T-helper 2 cell (primary cell): Measurements from ENCODE around the gene FASLG.

Source experiments
- DNase-seq, 5 experiments: peaks; one replicate each; pipeline versions ENCODE4 v3.0.0 to v3.0.0-alpha.2; 2012 to 2022

The FASLG gene

DNA sequence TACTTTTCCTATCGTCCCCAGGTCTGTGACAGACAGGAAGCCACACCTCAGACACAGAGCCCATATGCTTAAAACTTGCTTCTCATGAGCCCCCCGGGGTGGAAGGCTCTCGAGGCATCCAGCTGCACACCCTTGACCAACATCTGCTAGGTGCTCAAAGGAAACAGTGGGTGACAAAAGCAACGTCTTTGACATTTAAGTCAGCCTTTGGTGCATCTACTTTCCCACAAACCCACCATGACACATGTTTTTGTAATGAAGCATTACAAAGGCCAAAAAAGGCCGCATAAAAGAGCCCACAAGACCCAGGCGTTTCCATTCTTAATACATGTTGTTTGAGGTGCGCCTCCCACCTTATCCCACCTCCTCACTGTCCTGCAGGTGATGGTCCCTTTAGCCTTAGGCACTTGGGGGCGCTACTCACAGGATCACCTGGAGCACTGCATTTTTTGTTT lies 11.8 kb upstream of the FASLG start:
- DNase-seq, result peak in 2 of 5 experiments; percentile 30 to 70

DNA sequence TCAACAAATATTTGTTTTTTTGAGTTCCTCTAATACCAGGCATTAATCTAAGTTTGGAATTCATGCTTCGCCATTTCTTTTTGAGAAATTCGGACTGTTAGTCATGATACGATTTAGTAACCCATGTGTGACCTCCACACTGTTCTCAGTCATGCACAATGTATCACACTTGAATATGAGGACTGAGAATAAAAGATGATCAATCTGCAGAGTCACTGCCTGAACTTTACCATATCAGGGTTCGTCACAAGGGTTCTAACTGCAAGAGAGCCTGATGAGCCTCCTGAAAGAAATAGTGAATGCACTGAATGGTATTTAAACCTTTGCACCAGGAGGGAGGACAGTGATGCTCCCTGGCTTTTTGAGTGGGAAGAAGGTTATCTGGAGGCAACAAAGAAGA lies 10.9 kb upstream of the FASLG start:
- DNase-seq, result no peak

DNA sequence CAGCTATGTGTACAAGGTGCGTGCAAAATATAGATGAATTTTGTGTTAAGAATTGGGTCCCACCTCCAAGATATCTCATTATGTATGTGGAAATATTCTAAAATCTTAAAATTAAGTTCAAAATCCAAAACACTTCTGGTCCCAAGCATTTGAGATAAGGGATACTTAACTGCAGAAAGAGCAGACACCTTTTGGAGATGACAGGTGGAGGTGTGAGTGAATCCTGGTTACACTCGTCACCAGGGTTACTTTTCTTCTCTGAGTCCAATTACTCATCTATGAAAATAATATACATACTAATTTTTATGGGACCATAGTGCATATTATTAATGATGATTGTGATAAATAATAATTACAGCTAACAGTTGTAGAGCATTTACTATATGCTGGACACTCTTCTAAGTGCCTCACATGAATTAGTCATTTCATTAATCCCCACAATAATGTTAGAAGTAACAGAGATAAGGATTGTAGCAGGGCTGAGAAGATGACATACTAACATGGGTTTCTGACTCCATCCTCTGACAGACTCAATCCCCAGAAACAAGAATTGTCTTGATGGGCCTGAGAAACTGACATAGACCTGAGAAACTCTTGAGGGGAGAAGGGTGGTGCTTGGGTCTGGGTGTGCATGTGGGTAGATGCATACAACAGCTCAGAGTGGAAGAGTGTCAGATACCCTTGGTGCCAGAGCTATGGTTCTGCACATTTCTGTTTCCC lies 8.3 kb upstream of the FASLG start:
- no peak for DNase-seq

DNA sequence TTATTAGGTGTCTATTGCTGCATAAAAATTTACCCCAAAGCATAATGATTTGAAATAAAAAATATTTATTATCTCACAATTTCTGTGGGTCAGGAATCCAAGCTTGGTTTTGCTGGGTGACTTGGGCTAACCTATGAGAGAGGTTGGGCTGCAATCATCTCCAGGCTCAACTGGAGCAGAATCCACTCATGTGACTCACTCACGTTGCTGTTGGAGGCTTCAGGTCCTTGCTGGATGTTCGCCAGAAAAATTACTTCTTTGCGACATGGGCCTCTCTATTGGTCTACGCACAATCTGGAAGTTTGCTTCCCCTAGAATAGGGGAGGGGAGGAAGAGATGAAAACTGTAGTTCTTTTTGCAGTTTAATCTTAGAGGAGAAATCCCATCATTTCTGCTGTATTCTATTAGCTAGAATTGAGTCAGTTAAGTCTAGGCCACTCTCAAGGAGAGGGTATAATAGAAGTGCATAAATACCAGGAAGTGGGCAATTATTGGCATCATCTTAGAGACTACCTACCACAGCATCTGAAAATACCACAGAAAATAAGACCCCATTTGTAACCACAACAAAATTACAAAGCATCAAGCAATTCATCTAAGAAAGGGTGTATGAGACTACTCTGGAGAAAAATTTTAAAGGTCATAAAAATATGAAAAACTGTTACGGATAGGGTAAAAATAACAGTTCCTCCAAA lies 5.7 kb upstream of the FASLG start:
- DNase-seq, result no peak

DNA sequence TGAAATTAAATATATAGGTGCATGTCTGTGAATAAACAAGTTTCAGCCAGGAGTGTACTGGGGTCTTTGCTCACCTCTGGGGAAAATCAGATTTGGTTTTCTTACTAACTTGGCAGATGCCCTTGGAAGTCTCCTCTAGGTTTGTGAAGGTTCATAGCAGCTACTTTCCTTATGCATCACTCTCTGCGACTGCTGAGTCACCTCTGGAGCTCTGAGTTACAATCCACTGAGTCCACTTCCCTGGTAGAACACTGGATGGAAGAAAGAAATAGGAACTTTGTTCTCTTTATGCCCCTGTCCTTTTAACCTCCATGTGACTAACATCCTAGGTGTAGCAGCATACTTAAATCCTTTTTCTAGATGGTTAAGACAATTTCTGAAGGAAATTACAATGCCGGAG lies 4.4 kb upstream of the FASLG start:
- peak in 1 of 5 experiments; percentile 37 for DNase-seq

DNA sequence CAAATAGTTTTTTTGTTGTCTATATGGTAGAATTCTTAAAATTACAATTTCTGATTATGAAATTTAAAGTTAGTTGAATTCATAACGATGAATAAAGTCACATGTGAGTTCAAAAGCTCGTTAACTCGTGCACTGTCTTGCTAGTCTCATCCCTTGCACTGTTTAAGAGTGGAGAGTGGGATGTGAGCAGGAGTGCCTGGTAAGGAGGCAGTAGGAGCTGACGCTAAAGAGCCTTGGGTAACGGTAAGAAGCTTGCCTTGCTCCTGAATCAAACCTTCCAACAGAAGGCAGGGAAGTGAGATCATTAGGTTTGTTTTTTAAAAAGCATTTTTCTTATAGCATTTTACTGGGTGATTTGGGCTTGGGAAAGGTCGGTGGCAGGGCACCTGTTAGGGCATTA lies 2.3 kb upstream of the FASLG start:
- no peak for DNase-seq

DNA sequence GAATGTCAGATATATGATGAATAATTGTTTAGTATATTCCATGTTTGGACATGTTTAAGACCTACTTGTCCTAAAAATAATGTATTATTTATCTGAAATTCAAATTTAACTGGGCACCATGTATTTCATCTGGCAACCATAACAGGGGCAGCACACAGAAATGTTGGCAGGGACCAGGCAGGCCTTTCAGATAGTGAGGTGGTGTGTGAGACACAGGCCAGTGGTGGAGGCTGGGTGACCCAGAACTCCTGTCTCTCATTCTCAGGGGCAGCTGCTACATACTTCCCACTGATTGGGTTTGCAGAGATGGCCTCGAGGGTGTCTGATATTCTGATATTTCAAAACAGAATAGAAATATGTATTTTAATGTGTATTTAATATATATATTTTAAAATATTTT lies 1.3 kb upstream of the FASLG start:
- no peak for DNase-seq

DNA sequence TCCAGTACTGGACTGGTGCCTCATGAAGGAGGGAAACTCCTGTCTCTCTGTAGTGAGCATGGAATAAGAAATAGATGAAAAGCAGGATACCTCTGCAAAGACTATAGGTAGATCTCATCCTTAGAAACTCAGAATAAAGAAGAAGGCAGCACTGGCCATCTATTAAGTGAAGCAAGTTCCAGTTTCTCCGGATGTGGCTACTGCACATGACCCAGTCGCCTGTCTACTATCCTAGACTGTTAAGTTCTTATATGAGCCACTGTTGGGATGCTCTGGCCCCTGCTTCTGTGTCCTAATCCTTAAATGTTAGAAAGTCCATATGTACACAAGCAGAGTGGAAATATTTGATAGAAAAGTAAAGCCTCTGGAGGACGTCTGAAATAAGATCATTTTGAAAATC lies 2.2 kb downstream of the FASLG start:
- DNase-seq, result peak in 1 of 5 experiments; percentile 27

DNA sequence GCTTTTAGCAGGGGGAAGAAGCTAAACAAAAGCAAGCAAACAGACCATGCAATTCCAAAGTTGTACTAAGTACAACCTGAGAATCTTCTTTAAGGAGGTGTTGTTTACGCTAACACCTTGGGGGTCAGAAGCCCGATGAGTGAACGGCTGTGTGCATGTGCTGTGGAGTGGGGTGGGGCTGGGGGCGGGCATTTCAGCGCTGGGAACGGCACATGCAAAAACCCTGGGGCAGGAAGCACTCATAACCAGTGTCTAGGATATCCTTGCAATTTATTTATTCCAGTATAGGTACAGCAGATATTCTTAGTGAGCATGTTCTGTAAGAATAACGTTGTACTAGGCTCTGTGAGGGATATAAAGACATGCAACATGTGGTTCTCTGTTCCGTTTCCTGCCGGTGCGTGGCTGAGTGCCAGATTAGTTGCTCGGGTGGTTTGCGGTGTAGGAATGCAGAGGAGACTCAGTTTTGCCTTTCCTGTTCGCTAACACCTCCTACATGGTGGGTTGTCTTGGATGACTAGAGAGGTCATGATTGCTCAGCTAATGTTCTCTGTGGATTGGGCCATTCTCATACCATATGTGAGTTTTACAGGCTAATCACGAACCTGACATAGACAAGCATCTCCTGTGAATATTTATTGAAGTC lies 3.7 kb downstream of the FASLG start:
- peak; percentile 28 to 95 (median 82) for DNase-seq

DNA sequence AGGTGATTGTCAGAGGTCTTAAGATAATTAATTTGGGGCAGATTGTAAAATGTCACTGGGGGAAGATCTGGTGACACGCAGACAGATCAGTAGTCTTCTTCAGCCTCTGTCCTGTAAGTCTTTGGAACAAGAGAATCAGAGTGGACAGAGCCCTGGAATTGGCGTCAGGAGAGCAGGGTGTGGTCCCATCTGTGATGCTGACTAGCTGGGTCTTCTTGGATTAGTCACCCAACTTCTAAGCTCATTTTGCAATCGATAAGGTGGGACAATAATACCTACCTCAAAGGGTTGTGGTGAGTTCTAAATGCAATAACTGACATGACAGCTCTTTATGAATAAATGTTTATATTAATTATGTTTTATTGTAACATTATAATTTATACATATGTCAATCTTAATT lies 4.8 kb downstream of the FASLG start:
- no peak for DNase-seq

DNA sequence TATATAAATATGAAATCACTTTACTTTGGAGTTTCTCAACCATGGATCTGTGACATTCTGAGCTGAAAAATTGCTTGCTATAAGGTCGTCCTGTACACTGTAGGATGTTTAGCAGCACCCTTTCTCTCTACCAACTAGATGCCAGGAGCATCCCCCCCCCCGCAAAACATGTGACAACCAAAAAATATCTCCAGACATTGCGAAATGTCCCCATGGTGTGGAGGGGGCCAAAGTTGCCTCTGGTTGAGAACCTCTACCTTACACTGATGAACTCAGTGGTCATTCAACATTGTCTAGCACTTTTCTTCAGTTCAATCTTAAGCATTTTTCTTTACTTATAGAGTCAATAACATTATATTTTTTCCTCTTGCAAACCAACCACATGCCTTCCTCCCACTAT lies 9.2 kb downstream of the FASLG start:
- DNase-seq, result no peak

DNA sequence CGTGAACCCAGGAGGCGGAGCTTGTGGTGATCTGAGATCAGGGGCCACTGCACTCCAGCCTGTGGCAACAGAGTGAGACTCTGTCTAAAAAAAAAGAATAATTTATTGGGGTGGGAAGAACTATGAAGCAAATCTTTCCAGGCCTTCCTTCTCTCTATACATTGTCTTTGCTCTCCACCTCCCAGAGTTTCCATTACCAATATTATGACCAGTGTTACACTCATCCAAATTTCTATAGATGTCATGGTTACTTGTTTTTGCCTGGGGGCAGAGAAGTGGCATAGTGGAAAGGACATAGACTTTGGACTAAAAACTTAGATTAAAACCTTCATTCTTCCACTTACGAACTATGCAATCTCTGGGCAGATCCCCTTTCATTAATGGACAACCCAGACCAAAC lies 10.1 kb downstream of the FASLG start:
- no peak for DNase-seq

DNA sequence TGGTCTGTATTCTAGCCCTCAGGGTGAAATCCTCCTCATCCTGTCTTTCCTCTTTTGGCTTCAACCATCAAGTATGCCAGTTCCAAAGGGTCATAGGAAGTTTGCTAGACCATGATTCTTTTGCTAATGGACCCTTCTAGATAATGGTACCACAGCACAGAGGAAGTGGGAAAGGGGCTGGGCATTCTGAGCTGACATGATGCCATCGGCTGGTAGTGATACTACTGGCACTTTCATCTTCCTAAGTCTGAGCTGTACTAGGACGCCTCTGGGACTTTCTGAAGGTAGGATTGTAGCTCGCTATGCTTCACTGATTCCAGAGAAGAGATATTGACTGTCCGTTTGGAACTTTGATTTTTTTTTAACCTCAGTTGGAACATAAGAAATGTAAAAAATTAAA lies 11.4 kb downstream of the FASLG start:
- peak in 2 of 5 experiments; percentile 15 to 44 for DNase-seq

DNA sequence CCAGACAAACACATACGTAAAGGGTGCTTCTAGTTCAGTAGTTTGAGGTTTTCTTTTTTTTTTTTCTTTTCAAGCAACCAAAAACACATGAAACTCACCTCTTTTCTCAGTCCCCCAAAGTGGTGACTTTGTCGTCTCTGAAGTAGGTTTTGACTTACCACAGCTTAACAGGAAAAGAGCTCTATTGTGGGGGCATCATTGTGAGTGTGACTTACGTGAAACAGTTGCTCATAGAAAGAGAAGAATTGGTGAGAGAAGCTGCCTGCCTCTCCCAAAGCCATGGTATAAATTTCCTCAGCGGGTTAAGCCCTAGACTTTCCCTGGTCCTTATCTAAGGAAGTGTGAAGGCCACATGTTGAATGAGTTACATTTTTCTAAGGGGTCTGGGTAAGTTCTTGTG lies 11.9 kb downstream of the FASLG start:
- DNase-seq, result peak in 2 of 5 experiments; percentile 84

DNA sequence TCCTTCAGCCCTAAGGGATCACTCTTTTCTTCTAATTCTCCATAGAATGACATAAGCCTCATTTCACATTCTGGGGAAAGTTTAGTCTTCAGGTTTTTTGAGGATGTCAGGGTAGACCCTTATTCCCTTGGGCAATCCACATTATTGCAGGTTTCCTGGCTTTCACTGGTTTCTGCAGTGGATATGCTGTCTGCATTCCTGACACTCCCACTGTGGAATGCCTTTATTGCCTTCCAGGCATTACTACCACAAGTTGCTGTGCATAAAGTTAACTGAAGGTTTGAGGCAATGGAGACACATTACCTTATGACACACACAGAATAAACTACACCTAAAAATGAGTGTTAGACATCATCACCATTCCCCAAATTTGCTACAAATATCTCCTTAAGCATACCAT lies 12.7 kb downstream of the FASLG start:
- no peak for DNase-seq

DNA sequence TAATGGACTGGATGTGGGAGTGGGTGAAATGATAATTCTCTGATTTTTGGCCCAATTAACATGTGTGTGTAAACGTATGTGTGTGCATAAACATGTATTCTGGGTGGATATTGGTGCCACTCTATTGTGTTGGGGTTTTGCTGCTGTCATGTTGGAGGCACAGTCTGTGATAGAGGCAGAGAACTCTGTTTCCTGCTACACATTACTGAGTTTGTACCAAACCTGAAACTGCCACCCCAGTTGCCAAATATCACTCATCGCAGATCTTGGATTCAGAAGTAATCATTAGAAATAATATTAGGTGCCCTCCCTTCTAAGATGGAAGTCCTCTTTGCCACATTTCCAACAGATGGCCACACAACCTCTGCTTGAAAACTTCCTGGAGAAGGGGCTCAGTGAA lies 13.8 kb downstream of the FASLG start:
- no peak for DNase-seq

DNA sequence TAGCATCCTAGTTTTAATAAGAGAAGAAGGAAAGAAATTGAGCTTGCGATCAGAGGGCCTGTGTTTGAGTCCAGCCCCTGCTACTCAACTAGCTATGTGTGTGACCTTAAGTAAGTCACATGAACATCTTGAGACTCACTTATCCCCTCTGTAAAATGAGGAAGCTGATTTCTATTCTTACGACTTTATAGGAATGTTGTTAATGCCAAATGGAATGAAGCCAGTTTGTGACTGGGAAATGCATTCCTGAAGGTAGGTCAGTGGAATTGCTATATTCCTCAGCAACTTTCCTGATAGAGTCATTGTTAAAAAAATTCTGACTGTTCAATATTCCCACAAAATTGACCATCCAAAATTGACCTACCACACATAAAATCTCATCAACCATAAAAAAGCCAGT lies 14.9 kb downstream of the FASLG start:
- no peak for DNase-seq

DNA sequence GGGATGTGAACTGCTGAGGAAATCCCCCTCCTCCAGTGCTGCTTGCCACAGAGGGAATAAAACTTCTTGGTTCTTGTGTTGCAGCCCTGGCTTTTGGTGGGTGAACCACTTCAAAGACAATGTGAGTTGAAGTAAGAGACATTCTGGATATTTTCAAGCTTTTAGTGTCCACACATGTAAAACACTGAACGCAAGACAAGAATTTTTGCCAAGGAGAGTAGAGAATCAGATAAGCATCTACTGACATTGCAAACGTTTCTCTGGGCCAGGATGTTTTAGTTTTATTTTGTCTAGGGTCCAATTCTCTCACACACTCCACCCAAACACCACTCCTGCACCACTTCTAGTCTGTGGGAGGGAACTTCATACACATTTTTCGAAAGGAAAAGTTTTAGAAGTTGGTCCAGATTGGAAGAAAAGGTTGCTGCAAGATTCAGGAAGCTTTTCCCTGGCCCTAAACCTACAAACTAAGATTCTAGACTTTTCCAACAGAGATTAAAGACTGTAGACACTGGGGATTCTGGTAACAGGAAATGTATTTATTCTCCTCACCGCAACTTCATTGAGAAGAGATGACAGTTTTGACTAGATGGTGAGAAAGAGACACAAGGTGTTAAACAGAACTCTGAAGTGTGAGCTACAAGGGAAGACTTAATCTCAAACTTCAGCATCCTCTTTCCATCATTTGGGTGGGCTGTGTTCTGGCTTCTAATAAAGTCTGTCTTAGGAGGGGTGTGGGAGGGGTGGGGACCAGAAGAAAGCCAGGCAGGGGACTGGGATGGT lies 16.1 kb downstream of the FASLG start:
- DNase-seq, result peak in 2 of 5 experiments; percentile 54 to 81

DNA sequence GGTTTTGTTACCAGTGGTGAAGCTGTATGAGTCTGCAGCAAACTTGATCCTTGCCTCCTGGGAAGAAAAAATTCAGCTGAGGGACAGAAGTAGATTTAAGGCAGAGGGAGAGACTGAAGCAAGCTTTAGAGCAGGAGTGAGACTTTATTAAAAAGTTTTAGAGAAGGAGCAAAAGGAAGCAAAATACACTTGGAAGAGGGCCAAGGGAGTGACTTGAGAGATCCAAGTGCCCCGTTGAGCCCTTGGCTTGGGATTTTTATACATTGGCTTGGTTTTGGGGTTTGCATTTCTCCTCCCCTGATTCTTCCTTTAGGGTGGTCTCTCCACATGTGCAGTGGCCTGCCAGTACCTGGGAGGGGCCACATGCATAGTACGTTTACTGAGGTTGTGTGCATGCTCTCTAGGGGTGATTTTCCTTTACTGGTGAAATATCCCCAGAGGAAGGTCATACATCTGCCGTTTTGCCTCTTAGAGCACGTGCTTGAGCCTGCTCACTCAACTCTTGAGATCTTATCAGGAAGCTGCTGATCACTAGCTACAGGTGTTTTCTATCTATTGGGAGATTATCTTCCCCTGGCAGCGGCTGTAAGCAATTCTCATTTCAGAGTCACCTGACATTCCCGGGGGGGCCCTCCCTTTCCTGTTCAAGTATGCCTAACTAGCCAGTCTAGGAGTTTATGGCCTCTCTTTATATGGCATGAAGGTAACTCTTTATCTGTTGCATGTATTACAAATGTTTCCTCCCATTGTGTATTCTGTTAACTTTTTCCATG lies 20.3 kb downstream of the FASLG start:
- peak in 1 of 5 experiments; percentile 5 for DNase-seq

DNA sequence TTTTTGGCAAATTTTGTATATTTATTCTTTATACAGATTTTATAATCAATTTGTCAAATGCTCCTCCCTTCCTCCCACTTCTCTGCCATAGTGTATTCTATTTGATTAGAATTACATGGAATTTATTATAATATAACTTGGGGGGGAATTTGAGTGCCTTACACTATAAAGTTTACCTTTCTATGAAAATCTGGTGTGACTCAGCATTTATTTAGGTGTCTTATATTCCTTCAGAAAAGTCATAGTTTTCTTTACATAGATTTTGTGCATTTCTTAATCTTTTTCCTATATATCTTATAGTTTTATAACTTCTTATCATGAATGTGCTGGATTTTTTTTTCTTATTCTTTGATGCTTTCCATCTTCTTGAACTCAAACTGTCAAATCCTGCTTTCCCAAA lies 21.3 kb downstream of the FASLG start:
- no peak for DNase-seq

DNA sequence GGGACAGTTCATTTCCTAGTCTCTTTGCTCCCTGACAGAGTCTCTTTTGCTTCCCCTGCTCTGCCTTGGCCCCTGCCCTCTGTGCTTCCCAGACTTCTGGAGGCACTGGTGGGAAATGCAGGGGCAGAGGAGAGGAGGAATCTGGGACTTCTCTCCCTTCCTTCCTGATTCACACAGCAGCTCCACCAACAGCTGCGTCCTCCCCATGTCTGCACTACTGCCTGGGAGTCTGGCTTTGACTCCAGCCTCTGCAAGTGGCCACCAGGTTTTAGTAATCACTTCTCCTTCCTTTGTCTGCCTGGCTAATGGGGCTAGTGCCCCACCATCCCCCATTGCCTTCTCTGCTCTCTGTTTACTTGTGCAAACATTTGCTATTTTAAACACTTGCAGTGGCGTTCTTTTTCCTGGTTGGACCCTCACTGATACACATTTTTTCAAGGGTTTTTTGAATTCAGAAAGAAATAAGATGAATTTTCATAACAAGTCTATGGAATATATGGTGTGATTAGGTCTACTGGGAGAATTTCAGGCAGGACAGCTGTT lies 21.9 kb downstream of the FASLG start:
- DNase-seq, result no peak

DNA sequence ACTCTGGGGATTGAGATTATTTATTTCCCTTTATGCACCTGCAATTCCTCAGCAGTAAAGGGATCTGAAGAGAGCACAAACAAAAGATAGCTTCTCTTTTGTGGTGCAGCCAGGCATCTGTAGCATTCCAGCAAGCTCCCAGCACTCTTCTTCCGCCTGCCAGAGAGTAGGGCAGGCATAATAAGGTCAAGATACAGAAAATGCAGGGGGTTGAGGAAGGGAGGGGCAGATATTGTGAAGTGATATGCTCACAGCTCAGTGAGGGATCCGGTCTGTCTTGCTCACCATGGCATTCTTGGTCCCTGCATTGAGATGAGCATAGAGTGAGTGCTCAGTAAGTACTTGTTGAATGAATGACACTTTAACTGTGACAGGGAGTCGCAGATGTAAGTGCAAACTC lies 23.9 kb downstream of the FASLG start:
- no peak for DNase-seq
